ENCODE measurements around the gene SIDT2. TPM values are rescaled to one million over a fixed set of nuclear protein-coding genes. Genes with fewer than 3 reads are reported as not detected.
A peak's percentile ranks its signal among the peaks of the same experiment; 100 is the strongest.

Gene SIDT2
- total and polyA plus RNA-seq, 2 of the 13 experiments (the other 11 are each of a cell fraction or from before 2014, with no cell fraction given), result 11.5 to 28.0 TPM

GRCh38 chr11:117178210-117179034, at the start of gene SIDT2 (continued):
- TF ChIP-seq ZBTB10 (CRISPR knock-in tag; IDR thresholded peaks at IDR 0.05; ENCODE audit: borderline replicate concordance), result no peak
- peak; percentile 78; the same call in 1 of the 2 replicates for TF ChIP-seq ZNF747 (CRISPR knock-in tag; IDR thresholded peaks at IDR 0.05; ENCODE audit: borderline replicate concordance)
- peak; percentile 15; the same call in 1 of the 2 replicates for TF ChIP-seq PHF21A (CRISPR knock-in tag; IDR thresholded peaks at IDR 0.05)
- peak; percentile 45; the same call in 1 of the 2 replicates for TF ChIP-seq MXD3 (CRISPR knock-in tag; IDR thresholded peaks at IDR 0.05)
- TF ChIP-seq ZNF574 (CRISPR knock-in tag; IDR thresholded peaks at IDR 0.05), result peak; percentile 63
- peak; percentile 12; the same call in 1 of the 2 replicates for TF ChIP-seq HNF4A (CRISPR knock-in tag; IDR thresholded peaks at IDR 0.05)
- TF ChIP-seq ZNF513 (CRISPR knock-in tag; conservative IDR thresholded peaks at IDR 0.05), result no peak
- TF ChIP-seq FOXK1 (CRISPR knock-in tag; IDR thresholded peaks at IDR 0.05; ENCODE audit: borderline replicate concordance, low read depth), result peak; percentile 83
- no peak for TF ChIP-seq NR2F2 (IDR thresholded peaks at IDR 0.05; ENCODE audit: borderline replicate concordance, low read depth)
- TF ChIP-seq GATAD1 (CRISPR knock-in tag; IDR thresholded peaks at IDR 0.05), result peak; percentile 46; the same call in 1 of the 2 replicates
- TF ChIP-seq ZNF572 (CRISPR knock-in tag; IDR thresholded peaks at IDR 0.05), result no peak
- TF ChIP-seq ATF7 (IDR thresholded peaks at IDR 0.05), result peak; percentile 58
- TF ChIP-seq ATF7 (CRISPR knock-in tag; IDR thresholded peaks at IDR 0.05), result peak; percentile 80
- no peak for TF ChIP-seq NR2F6 (IDR thresholded peaks at IDR 0.05)
- no peak for TF ChIP-seq NR2F6 (CRISPR knock-in tag; IDR thresholded peaks at IDR 0.05)
- peak; percentile 90 for TF ChIP-seq ATF1 (CRISPR knock-in tag; IDR thresholded peaks at IDR 0.05)
- TF ChIP-seq POGZ (CRISPR knock-in tag; IDR thresholded peaks at IDR 0.05), result peak; percentile 41; the same call in 1 of the 2 replicates

Data from HepG2 (cell line).